Cardiac fibroblast (primary cell): ENCODE results near the gene SLC10A7.

ENCODE experiments used
- DNase-seq, 2 donors: peaks; one replicate each; pipeline versions ENCODE4 v3.0.0 to v3.0.0-alpha.2; 2010; ENCODE audit warnings: low read depth in 2 of 2
- H3K4me3 ChIP-seq, 2 donors: replicated peaks in 1 of 2; 1 replicate in 1 of 2; 2 replicates in 1 of 2; pipeline ENCODE4 v1.5.1; 2011; ENCODE audit warnings: low read depth in 2 of 2, low read length in 2 of 2, mild to moderate bottlenecking in 2 of 2, moderate library complexity in 1 of 2
- CTCF ChIP-seq: IDR thresholded peaks from one replicate; pipeline ENCODE4 v1.5.1; 2011; ENCODE audit warnings: low read depth, mild to moderate bottlenecking, low read length, inconsistent platforms

The SLC10A7 gene

GRCh38 chr4:146243141-146243882 is 278.4 kb downstream of the SLC10A7 start:
- DNase-seq: peak in 1 of 2 donors; percentile 38
- no peak overlapping the region for H3K4me3 ChIP-seq
- peak; percentile 41 for TF ChIP-seq CTCF

- no peak for DNase-seq
- no peak for TF ChIP-seq CTCF
- H3K4me3 ChIP-seq: no peak overlapping the region
Observed at GRCh38 chr4:146238107-146238506, 283.6 kb downstream of the SLC10A7 start.

- TF ChIP-seq CTCF: no peak
- DNase-seq: no peak
- H3K4me3 ChIP-seq: no peak overlapping the region
Observed at GRCh38 chr4:146237092-146237491, 284.6 kb downstream of the SLC10A7 start.

GRCh38 chr4:146236216-146236615 is 285.5 kb downstream of the SLC10A7 start:
- no peak for DNase-seq
- TF ChIP-seq CTCF: no peak
- no peak overlapping the region for H3K4me3 ChIP-seq

- no peak overlapping the region for H3K4me3 ChIP-seq
- peak in 1 of 2 donors; percentile 73 for DNase-seq
- TF ChIP-seq CTCF: no peak
Observed at GRCh38 chr4:146235654-146236177, 286.0 kb downstream of the SLC10A7 start.

- no peak overlapping the region for H3K4me3 ChIP-seq
- DNase-seq: no peak
- no peak for TF ChIP-seq CTCF
Observed at GRCh38 chr4:146232131-146232722, 289.5 kb downstream of the SLC10A7 start.
